Measurements from ENCODE around the gene LRRIQ4. TPM values are rescaled to one million over a fixed set of nuclear protein-coding genes. Genes with fewer than 3 reads are reported as not detected.

Gene LRRIQ4
- total RNA-seq, 1 donor from 2014 or later = not detected

DNA sequence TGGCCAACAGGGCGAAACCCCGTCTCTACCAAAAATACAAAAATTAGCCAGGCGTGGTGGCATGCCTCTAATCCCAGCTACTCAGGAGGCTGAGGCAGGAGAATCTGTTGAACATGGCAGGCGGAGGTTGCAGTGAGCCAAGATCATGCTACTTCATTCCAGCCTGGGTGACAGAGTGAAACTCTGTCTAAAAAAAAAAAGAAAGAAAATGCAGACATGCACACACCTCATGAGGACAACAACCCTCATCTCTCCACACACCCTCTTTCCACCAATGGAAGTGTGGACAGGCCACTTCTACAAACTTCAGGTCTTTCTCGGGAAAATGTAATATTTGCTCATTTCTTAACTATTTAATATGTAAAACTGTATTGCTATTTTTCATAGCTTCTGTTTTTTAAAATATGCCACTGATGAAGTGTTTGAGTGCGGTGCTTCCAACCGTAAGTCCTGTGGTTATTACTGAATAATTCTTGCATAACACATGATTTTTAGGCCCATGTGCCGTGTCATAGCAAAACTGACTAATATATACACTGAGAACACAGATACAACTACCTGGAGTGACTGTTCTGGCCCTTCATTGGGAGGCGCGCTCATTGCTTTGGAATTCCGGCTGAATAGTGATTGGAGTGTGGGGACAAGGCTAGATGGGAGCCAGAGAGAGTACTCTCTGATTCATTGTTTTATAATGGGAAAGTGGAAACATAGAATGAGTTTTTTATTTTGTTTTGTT is 34.0 kb downstream of the LRRIQ4 start:
- Histone ChIP-seq H3K4me1 (no peaks in the 10 kb centered on the region), H3K27me3 (no peaks in the 10 kb centered on the region), H3K4me3 (no peak overlapping the region), H3K9me3 (no peaks in the 10 kb centered on the region), H3K27ac (no peak overlapping the region), H3K36me3 (no peaks in the 10 kb centered on the region)
- intact Hi-C loops (cut with DNase I) = no loop called here
- DNase-seq (ENCODE audit: low spot score in 2 of 2) = no peak
- TF ChIP-seq, protein P1, sequence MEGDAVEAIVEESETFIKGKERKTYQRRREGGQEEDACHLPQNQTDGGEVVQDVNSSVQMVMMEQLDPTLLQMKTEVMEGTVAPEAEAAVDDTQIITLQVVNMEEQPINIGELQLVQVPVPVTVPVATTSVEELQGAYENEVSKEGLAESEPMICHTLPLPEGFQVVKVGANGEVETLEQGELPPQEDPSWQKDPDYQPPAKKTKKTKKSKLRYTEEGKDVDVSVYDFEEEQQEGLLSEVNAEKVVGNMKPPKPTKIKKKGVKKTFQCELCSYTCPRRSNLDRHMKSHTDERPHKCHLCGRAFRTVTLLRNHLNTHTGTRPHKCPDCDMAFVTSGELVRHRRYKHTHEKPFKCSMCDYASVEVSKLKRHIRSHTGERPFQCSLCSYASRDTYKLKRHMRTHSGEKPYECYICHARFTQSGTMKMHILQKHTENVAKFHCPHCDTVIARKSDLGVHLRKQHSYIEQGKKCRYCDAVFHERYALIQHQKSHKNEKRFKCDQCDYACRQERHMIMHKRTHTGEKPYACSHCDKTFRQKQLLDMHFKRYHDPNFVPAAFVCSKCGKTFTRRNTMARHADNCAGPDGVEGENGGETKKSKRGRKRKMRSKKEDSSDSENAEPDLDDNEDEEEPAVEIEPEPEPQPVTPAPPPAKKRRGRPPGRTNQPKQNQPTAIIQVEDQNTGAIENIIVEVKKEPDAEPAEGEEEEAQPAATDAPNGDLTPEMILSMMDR (IDR thresholded peaks at IDR 0.05) = no peak

DNA sequence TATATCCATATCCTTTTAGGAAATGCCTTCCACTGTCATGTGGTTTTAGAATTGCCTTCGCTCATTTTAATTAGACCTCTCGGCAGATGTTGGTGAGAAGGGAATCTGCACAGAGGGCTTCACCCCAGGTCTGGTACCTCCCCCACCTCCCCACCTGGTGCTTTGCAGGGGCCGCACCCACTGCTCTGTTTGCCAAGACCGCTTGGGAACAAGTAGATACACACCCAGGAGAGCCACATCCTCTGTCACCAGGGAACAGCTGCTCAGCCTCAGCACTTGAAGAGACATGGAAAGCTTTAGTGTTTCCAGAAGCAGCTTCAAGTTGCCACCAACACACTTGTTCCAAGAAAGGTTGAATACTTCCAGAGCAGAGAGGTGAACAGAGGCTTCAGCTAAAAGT is 35.2 kb downstream of the LRRIQ4 start:
- TF ChIP-seq, protein P1 (IDR thresholded peaks at IDR 0.05) = no peak
- Histone ChIP-seq H3K27me3 (no peaks in the 10 kb centered on the region), H3K27ac (no peak overlapping the region), H3K4me1 (no peaks in the 10 kb centered on the region), H3K9me3 (no peaks in the 10 kb centered on the region), H3K4me3 (no peak overlapping the region), H3K36me3 (no peaks in the 10 kb centered on the region)
- intact Hi-C loops (cut with DNase I) = no loop called here
- DNase-seq (ENCODE audit: low spot score in 2 of 2) = no peak

DNA sequence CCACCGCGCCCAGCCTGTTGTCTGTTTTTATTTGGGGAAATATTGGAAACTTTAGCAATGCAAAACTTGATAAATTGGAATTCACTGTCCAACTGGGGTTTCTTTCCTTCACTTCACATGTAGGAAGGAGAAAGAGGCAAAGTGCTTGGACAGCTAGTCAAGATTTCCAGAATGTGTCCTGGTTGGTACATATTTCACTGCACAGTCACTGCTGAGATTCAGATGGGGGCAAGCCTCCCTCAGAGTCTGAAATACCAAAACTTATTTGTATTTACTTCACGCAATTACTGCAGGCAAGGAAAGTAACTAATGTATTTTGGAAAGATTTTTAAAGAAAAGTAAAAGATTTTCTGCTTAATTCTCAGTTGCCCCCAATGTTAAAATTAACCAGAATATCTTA is 36.1 kb downstream of the LRRIQ4 start:
- no peaks in the 10 kb centered on the region for H3K36me3 ChIP-seq
- no peaks in the 10 kb centered on the region for H3K27me3 ChIP-seq
- TF ChIP-seq, protein P1 (IDR thresholded peaks at IDR 0.05) = no peak
- intact Hi-C loops (cut with DNase I) = no loop called here
- no peak overlapping the region for H3K4me3 ChIP-seq
- no peak overlapping the region for H3K27ac ChIP-seq
- H3K4me1 ChIP-seq = no peaks in the 10 kb centered on the region
- no peak for DNase-seq (ENCODE audit: low spot score in 2 of 2)
- no peaks in the 10 kb centered on the region for H3K9me3 ChIP-seq

DNA sequence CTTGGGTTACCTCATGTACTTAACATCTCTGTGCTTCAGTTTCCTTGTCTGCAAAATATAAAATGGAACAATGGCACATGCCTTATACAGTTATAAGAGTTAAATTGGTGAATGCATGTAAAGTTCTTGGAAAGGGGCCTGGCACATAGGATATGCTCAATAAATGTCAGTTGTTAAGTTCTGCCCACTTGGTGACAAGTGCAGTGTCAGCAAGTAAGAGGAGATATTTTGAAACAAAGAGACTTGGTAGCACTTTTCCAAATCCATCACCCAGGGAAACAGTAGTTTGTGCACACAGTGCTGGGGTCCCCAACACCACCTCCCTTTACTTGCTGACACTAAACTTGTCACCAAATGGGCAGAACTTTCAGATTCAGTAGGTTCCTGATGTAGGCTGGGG is 37.9 kb downstream of the LRRIQ4 start:
- H3K4me3 ChIP-seq = no peak overlapping the region
- intact Hi-C loops (cut with DNase I) = no loop called here
- no peaks in the 10 kb centered on the region for H3K36me3 ChIP-seq

DNA sequence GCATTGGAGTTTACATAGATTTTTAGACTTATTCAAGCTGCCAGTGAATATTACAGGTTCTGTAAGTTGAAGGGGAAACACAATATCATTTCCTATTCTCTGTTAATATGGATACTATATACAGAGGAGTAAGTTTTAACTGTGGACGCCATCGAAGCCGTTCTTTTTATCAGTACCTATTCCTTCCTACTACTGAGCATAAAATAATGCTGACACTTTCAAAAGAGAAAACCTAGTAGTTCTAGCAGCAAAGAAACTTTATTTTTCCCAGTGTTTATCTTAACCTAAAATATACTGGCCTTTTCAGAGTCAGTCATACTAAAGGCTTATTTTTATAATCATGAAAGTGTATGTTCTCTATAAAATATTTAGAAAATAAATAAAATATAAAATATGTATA is 42.8 kb downstream of the LRRIQ4 start:
- Histone ChIP-seq H3K36me3 (no peaks in the 10 kb centered on the region), H3K27me3 (no peaks in the 10 kb centered on the region)
- TF ChIP-seq, protein P1 (IDR thresholded peaks at IDR 0.05) = no peak

More for the DNA sequence above, 37.9 kb downstream of the LRRIQ4 start:
- H3K4me1 ChIP-seq = no peaks in the 10 kb centered on the region
- no peak overlapping the region for H3K27ac ChIP-seq
- no peaks in the 10 kb centered on the region for H3K27me3 ChIP-seq
- no peak for DNase-seq (ENCODE audit: low spot score in 2 of 2)
- H3K9me3 ChIP-seq = no peaks in the 10 kb centered on the region
- TF ChIP-seq, protein P1 (IDR thresholded peaks at IDR 0.05) = no peak

More for the DNA sequence above, 42.8 kb downstream of the LRRIQ4 start:
- Histone ChIP-seq H3K9me3 (no peaks in the 10 kb centered on the region), H3K4me1 (no peaks in the 10 kb centered on the region), H3K4me3 (no peak overlapping the region), H3K27ac (no peak overlapping the region)
- intact Hi-C loops (cut with DNase I) = no loop called here
- no peak for DNase-seq (ENCODE audit: low spot score in 2 of 2)

Data from ascending aorta (tissue), 2 donors.